DOHH2 (cell line): ENCODE results near the gene AKR1C8.

Experiments
- H3F3A ChIP-seq: fragments of 200-600 bp; sonication (generic), shearing (Covaris generic); 2 replicates; pipeline ENCODE4 v1.6.0; 2016; ENCODE audit warnings: antibody characterized with exemption, mild to moderate bottlenecking; ENCODE audit not compliant: control insufficient read depth, insufficient read depth
- H3K27ac ChIP-seq: fragments of 200-600 bp; sonication (generic); 2 replicates; pipeline ENCODE4 v1.5.1; 2014; ENCODE audit warnings: low read depth, mild to moderate bottlenecking, low read length, moderate library complexity
- H3K27me3 ChIP-seq: fragments of 200-600 bp; sonication (generic); 2 replicates; pipeline ENCODE4 v1.6.1; 2014; ENCODE audit warnings: mild to moderate bottlenecking, low read length, mixed read lengths; ENCODE audit not compliant: control insufficient read depth
- H3K36me3 ChIP-seq: fragments of 200-600 bp; sonication (generic); 2 replicates; pipeline ENCODE4 v1.6.1; 2014; ENCODE audit warnings: mild to moderate bottlenecking, low read length, moderate library complexity, mixed read lengths; ENCODE audit not compliant: control insufficient read depth
- H3K4me1 ChIP-seq: fragments of 200-600 bp; sonication (generic); 2 replicates; pipeline ENCODE4 v1.6.1; 2014; ENCODE audit warnings: mild to moderate bottlenecking, low read length, mixed read lengths; ENCODE audit not compliant: control insufficient read depth
- H3K4me2 ChIP-seq: fragments of 200-600 bp; sonication (generic); 2 replicates; pipeline ENCODE4 v1.6.0; 2014; ENCODE audit warnings: mild to moderate bottlenecking, low read length, moderate library complexity
- H3K4me3 ChIP-seq: fragments of 200-600 bp; sonication (generic); 2 replicates; pipeline ENCODE4 v1.5.1; 2014; ENCODE audit warnings: mild to moderate bottlenecking, low read length, mixed read lengths
- H3K79me2 ChIP-seq: fragments of 200-600 bp; sonication (generic); 2 replicates; pipeline ENCODE4 v1.6.1; 2014; ENCODE audit warnings: mild to moderate bottlenecking, low read length, mixed read lengths; ENCODE audit not compliant: control insufficient read depth
- H3K9me2 ChIP-seq: fragments of 200-600 bp; sonication (generic); replicated peaks from 2 replicates; pipeline ENCODE4 v1.6.1; 2014; ENCODE audit warnings: mild to moderate bottlenecking, low read length, mixed read lengths; ENCODE audit not compliant: control insufficient read depth
- H3K9me3 ChIP-seq: fragments of 200-600 bp; sonication (generic); 2 replicates; pipeline ENCODE4 v1.6.1; 2014; ENCODE audit warnings: antibody characterized with exemption, low read length, mixed read lengths; ENCODE audit not compliant: control insufficient read depth, insufficient read depth
- H4K20me1 ChIP-seq: fragments of 200-600 bp; sonication (generic); 2 replicates; pipeline ENCODE4 v1.6.0; 2014; ENCODE audit warnings: low read depth, mild to moderate bottlenecking, antibody characterized with exemption, low read length, moderate library complexity; ENCODE audit not compliant: control insufficient read depth, insufficient read depth
- EZH2phosphoT487 ChIP-seq: fragments of 200-600 bp; sonication (generic); IDR thresholded peaks from 2 replicates; pipeline ENCODE4 v1.6.1; 2017; ENCODE audit warnings: borderline replicate concordance, mild to moderate bottlenecking, antibody characterized with exemption, low read length, moderate library complexity, mixed read lengths
- TF ChIP-seq, protein P1 (sequence below): fragments of 200-600 bp; sonication (generic); IDR thresholded peaks from one replicate; pipeline ENCODE4 v1.5.1; 2014; ENCODE audit warnings: antibody characterized with exemption, mild to moderate bottlenecking, low read depth, low read length; ENCODE audit not compliant: poor library complexity, severe bottlenecking

The AKR1C8 gene

DNA sequence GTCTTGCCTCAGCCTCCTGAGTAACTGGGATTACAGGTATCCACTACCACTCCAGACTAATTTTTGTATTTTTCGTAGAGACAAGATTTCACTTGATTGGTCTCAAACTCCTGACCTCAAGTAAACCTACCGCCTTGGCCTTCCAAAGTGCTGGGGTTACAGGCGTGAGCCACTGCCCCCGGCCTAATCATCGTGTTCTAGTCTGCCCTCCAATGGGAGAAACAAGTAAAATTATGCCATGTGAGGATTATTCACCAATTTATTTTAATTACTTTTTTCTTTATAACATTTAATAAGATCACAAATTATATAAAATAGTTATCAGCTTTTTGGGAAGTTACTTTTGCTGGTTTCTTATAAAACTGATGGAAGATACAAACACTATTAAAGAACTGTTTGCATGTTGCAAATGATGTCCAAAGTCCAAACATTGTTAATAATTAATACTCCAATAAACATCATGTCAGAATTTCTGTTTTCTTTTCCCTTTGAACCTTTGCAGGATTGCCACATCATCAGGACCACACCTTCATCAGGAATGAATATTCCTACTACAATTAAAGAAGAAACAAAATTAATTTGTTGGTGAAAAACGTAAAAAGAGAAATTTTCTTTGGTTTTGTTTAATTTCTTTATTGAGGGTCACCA is 10.9 kb upstream of the AKR1C8 start:
- Histone ChIP-seq H4K20me1 (no peaks in the 10 kb centered on the region), H3K4me2 (no peak overlapping the region), H3K9me3 (no peaks in the 10 kb centered on the region), H3K4me3 (no peak overlapping the region), H3F3A (no peaks in the 10 kb centered on the region), H3K4me1 (no peaks in the 10 kb centered on the region), H3K27ac (no peak overlapping the region), H3K27me3 (no peaks in the 10 kb centered on the region), H3K79me2 (no peaks in the 10 kb centered on the region), H3K36me3 (no peaks in the 10 kb centered on the region), H3K9me2 (no peaks in the 10 kb centered on the region)
- TF ChIP-seq, protein P1, sequence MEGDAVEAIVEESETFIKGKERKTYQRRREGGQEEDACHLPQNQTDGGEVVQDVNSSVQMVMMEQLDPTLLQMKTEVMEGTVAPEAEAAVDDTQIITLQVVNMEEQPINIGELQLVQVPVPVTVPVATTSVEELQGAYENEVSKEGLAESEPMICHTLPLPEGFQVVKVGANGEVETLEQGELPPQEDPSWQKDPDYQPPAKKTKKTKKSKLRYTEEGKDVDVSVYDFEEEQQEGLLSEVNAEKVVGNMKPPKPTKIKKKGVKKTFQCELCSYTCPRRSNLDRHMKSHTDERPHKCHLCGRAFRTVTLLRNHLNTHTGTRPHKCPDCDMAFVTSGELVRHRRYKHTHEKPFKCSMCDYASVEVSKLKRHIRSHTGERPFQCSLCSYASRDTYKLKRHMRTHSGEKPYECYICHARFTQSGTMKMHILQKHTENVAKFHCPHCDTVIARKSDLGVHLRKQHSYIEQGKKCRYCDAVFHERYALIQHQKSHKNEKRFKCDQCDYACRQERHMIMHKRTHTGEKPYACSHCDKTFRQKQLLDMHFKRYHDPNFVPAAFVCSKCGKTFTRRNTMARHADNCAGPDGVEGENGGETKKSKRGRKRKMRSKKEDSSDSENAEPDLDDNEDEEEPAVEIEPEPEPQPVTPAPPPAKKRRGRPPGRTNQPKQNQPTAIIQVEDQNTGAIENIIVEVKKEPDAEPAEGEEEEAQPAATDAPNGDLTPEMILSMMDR = no peak
- TF ChIP-seq EZH2phosphoT487 = no peak

DNA sequence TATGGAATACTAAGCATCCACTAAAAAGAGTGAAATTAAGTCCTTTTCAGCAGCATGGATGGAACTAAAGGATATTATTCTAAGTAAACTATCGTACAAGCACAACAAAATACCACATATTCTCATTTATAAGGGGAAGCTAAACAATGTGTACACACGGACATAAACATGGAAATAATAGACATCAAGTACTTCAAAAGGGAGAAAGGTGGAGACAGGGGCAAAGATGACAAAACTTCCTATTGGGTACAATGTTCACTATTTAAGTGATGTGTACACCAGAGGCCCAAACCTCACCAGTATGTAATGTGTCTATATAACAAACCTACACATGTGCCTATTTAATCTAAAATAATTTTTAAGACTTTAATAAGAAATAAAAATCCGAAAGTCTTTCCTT is 9.5 kb upstream of the AKR1C8 start:
- no peaks in the 10 kb centered on the region for H3K9me2 ChIP-seq
- no peaks in the 10 kb centered on the region for H4K20me1 ChIP-seq
- H3K4me2 ChIP-seq = no peak overlapping the region
- no peaks in the 10 kb centered on the region for H3F3A ChIP-seq
- no peak overlapping the region for H3K4me3 ChIP-seq
- no peaks in the 10 kb centered on the region for H3K9me3 ChIP-seq
- no peaks in the 10 kb centered on the region for H3K4me1 ChIP-seq
- H3K27ac ChIP-seq = no peak overlapping the region
- H3K79me2 ChIP-seq = no peaks in the 10 kb centered on the region
- TF ChIP-seq EZH2phosphoT487 = no peak
- TF ChIP-seq, protein P1 = no peak
- H3K27me3 ChIP-seq = no peaks in the 10 kb centered on the region
- H3K36me3 ChIP-seq = no peaks in the 10 kb centered on the region

- Histone ChIP-seq H3K27ac (no peak overlapping the region), H3K27me3 (no peaks in the 10 kb centered on the region), H3K4me1 (no peaks in the 10 kb centered on the region), H3K36me3 (no peaks in the 10 kb centered on the region), H3K4me3 (no peak overlapping the region), H3K79me2 (no peaks in the 10 kb centered on the region), H3K9me2 (no peaks in the 10 kb centered on the region), H4K20me1 (no peaks in the 10 kb centered on the region), H3F3A (no peaks in the 10 kb centered on the region), H3K9me3 (no peaks in the 10 kb centered on the region), H3K4me2 (no peak overlapping the region)
- no peak for TF ChIP-seq EZH2phosphoT487
- TF ChIP-seq, protein P1 = no peak
Observed at GRCh38 chr10:5188358-5188757, 3.4 kb upstream of the AKR1C8 start.
